Ishikawa (cell line): ENCODE data around the gene COL12A1.

Source experiments
- CEBPB ChIP-seq: IDR thresholded peaks from 2 replicates; pipeline ENCODE4 v1.6.1; 2012
- CREB1 ChIP-seq: IDR thresholded peaks from 2 replicates; pipeline ENCODE4 v1.6.1; 2012; ENCODE audit warnings: low read depth
- EGR1 ChIP-seq: IDR thresholded peaks from 2 replicates; pipeline ENCODE4 v1.6.1; 2012
- EP300 ChIP-seq: IDR thresholded peaks from 2 replicates; pipeline ENCODE4 v1.6.1; 2012; ENCODE audit warnings: borderline replicate concordance
- FOXM1 ChIP-seq: IDR thresholded peaks from 2 replicates; pipeline ENCODE4 v1.6.1; 2012; ENCODE audit warnings: low read depth, borderline replicate concordance
- MAX ChIP-seq: IDR thresholded peaks from 2 replicates; pipeline ENCODE4 v1.6.1; 2012
- NFIC ChIP-seq: IDR thresholded peaks from 2 replicates; pipeline ENCODE4 v1.6.1; 2012
- RAD21 ChIP-seq: IDR thresholded peaks from 2 replicates; pipeline ENCODE4 v1.6.1; 2012; ENCODE audit warnings: low read depth
- TAF1 ChIP-seq: IDR thresholded peaks from 2 replicates; pipeline ENCODE4 v1.6.1; 2012; ENCODE audit warnings: low read depth, mild to moderate bottlenecking
- TCF12 ChIP-seq: IDR thresholded peaks from 2 replicates; pipeline ENCODE4 v1.6.1; 2012; ENCODE audit warnings: low read depth
- TEAD4 ChIP-seq: IDR thresholded peaks from 2 replicates; pipeline ENCODE4 v1.6.1; 2012
- YY1 ChIP-seq: IDR thresholded peaks from 2 replicates; pipeline ENCODE4 v1.6.1; 2012; ENCODE audit warnings: low read depth
- ZBTB7A ChIP-seq: IDR thresholded peaks from 2 replicates; pipeline ENCODE4 v1.6.1; 2012; ENCODE audit warnings: low read depth
- TF ChIP-seq, protein P1 (sequence below): IDR thresholded peaks from 2 replicates; pipeline ENCODE4 v1.6.1; 2012; ENCODE audit warnings: low read depth, mild to moderate bottlenecking
- TF ChIP-seq, protein P2 (sequence below): IDR thresholded peaks from 2 replicates; pipeline ENCODE4 v1.6.1; 2012

Gene COL12A1

GRCh38 chr6:75135450-75135849, 70.4 kb downstream of the COL12A1 start:
- TF ChIP-seq TCF12: no peak
- no peak for TF ChIP-seq EGR1
- no peak for TF ChIP-seq RAD21
- no peak for TF ChIP-seq ZBTB7A
- no peak for TF ChIP-seq EP300
- no peak for TF ChIP-seq CEBPB
- no peak for TF ChIP-seq MAX
- TF ChIP-seq, protein P1, sequence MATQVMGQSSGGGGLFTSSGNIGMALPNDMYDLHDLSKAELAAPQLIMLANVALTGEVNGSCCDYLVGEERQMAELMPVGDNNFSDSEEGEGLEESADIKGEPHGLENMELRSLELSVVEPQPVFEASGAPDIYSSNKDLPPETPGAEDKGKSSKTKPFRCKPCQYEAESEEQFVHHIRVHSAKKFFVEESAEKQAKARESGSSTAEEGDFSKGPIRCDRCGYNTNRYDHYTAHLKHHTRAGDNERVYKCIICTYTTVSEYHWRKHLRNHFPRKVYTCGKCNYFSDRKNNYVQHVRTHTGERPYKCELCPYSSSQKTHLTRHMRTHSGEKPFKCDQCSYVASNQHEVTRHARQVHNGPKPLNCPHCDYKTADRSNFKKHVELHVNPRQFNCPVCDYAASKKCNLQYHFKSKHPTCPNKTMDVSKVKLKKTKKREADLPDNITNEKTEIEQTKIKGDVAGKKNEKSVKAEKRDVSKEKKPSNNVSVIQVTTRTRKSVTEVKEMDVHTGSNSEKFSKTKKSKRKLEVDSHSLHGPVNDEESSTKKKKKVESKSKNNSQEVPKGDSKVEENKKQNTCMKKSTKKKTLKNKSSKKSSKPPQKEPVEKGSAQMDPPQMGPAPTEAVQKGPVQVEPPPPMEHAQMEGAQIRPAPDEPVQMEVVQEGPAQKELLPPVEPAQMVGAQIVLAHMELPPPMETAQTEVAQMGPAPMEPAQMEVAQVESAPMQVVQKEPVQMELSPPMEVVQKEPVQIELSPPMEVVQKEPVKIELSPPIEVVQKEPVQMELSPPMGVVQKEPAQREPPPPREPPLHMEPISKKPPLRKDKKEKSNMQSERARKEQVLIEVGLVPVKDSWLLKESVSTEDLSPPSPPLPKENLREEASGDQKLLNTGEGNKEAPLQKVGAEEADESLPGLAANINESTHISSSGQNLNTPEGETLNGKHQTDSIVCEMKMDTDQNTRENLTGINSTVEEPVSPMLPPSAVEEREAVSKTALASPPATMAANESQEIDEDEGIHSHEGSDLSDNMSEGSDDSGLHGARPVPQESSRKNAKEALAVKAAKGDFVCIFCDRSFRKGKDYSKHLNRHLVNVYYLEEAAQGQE: no peak
- no peak for TF ChIP-seq TAF1

DNA sequence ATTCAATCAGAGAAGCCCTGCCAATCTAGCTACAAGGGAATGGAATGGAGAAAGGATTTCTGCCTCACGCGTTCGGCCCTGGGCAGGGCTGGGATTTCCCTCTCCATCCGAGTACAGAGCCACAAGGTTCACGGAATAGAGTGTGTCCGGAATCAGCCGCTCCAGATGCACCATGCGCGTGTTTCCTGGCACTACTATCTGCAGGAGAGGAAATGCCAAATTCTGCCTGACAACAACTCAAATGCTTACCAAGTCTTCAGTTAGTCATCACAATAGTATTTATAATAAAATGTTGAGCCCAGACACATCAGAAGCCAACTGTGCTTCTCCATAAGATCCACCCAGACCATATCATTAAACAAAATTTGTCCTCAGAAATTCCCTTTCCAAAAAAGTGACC, 75.1 kb downstream of the COL12A1 start:
- no peak for TF ChIP-seq TAF1
- TF ChIP-seq CREB1: no peak
- TF ChIP-seq RAD21: no peak
- TF ChIP-seq MAX: no peak
- no peak for TF ChIP-seq TCF12
- no peak for TF ChIP-seq FOXM1
- TF ChIP-seq EGR1: no peak
- no peak for TF ChIP-seq YY1
- no peak for TF ChIP-seq TEAD4
- no peak for TF ChIP-seq CEBPB
- TF ChIP-seq EP300: no peak
- TF ChIP-seq, protein P1: no peak

DNA sequence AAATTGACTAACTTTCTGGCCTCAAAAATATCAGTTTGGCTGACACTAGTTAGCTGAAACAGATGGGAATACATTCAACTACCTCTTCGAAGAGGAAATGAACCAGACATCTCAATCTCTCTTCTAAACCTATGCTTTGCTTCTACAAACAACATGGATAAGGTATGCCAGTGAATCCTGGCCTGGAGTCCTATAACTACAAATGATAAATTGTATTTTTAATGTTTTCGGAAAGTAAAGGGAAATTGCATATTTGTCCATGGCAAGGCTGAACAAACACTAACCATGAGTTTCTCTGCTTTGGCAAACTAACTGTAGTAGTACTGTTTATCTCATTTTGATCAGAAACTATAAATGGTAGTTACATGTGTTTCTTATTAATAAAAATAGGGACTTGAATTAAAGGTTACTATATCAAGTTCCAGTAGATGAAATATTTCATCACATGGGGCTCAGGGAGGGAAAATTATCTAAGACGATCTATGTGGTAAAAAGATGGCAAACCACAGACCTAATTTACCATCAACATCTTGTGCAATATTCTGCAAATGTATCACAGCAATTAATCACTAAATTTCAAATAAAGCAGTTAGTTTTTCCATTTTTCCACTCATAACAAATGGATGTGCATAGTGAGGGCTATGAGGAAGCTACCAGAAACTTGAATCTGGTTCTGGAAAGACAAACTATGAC, 76.8 kb downstream of the COL12A1 start:
- TF ChIP-seq MAX: no peak
- TF ChIP-seq CEBPB: no peak
- TF ChIP-seq TEAD4: no peak

- TF ChIP-seq CEBPB: no peak
- TF ChIP-seq, protein P2, sequence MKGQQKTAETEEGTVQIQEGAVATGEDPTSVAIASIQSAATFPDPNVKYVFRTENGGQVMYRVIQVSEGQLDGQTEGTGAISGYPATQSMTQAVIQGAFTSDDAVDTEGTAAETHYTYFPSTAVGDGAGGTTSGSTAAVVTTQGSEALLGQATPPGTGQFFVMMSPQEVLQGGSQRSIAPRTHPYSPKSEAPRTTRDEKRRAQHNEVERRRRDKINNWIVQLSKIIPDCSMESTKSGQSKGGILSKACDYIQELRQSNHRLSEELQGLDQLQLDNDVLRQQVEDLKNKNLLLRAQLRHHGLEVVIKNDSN: no peak
- TF ChIP-seq, protein P1: no peak
- no peak for TF ChIP-seq TEAD4
- TF ChIP-seq NFIC: no peak
- TF ChIP-seq TAF1: no peak
- no peak for TF ChIP-seq TCF12
- no peak for TF ChIP-seq FOXM1
- TF ChIP-seq ZBTB7A: no peak
- no peak for TF ChIP-seq EGR1
- no peak for TF ChIP-seq RAD21
- no peak for TF ChIP-seq CREB1
- TF ChIP-seq YY1: no peak
- no peak for TF ChIP-seq EP300
- no peak for TF ChIP-seq MAX
Measured at GRCh38 chr6:75126518-75126917, 79.3 kb downstream of the COL12A1 start.

- TF ChIP-seq TEAD4 (no peak), RAD21 (no peak)
Measured at GRCh38 chr6:75124983-75125382, 80.9 kb downstream of the COL12A1 start.
